ENCODE results near the gene ELOVL7. TPM values are rescaled to one million over a fixed set of nuclear protein-coding genes. Genes with fewer than 3 reads are reported as not detected.

ELOVL7 gene
- total RNA-seq, 1 experiment from 2014 or later = 2.5 TPM

DNA sequence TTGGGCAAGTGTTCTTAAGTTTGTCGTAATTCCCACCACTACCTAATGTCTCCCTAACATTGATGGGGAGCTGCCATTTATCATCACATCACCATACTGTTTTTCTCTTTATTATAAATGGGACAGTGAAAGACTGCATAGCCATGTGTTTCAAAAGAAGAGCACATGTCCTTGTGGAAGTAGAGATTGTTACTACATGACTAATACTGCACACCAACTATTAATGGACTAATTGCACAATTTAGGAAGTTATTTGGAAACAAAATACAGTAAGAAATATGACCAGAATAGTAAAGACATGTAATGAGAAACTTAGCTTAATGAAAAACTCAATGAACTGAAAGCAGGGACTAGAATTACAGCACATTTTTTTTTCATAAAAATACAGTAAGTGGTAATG is 12.0 kb upstream of the ELOVL7 start:
- H3K79me1 ChIP-seq (ENCODE audit: insufficient read depth, low read depth, low read length, poor library complexity, severe bottlenecking) = no peaks in the 10 kb centered on the region
- H4K20me1 ChIP-seq (ENCODE audit: control insufficient read depth, insufficient read depth, insufficient read length) = no peaks in the 10 kb centered on the region
- no peaks in the 10 kb centered on the region for H3K4me1 Mint-ChIP-seq
- no peak overlapping the region for H2AFZ ChIP-seq (ENCODE audit: low read length)
- H4K91ac ChIP-seq (ENCODE audit: insufficient read length, low read depth, low read length) = no peak overlapping the region
- H4K5ac ChIP-seq (ENCODE audit: insufficient read length, low read depth, low read length) = no peak overlapping the region
- no peak overlapping the region for H3T11ph ChIP-seq (ENCODE audit: low read length)
- H2BK15ac ChIP-seq (ENCODE audit: low read depth, low read length) = no peak overlapping the region
- no peak overlapping the region for H3K4me2 ChIP-seq (ENCODE audit: insufficient read depth, insufficient read length, low read length)
- WGBS (ENCODE audit: extremely low coverage, insufficient read length, low lambda C conversion rate) = no CpG with 5 or more reads among the region's 1 CpG
- H2AK5ac ChIP-seq (ENCODE audit: insufficient read length, low read length) = no peak overlapping the region
- no peaks in the 10 kb centered on the region for H3K79me2 ChIP-seq (ENCODE audit: insufficient read depth, low read length)
- no peak overlapping the region for H4K8ac ChIP-seq (replicated peaks; ENCODE audit: insufficient read length, low read depth, low read length)
- H3K14ac ChIP-seq (ENCODE audit: insufficient read depth, low read length) = no peak overlapping the region
- no peak overlapping the region for H2BK5ac ChIP-seq (ENCODE audit: insufficient read length, low read length)
- H3K9me3 Mint-ChIP-seq = peaks cover 15 to 19% of the 10 kb centered on the region in 2 experiments
- no peak overlapping the region for H3K27ac Mint-ChIP-seq
- H3K4me1 ChIP-seq (ENCODE audit: insufficient read depth, low read length) = no peaks in the 10 kb centered on the region
- no peaks in the 10 kb centered on the region for H3K27me3 ChIP-seq (ENCODE audit: insufficient read depth, low read length)
- no peak overlapping the region for H2BK12ac ChIP-seq (ENCODE audit: insufficient read length, low read depth, low read length)
- no peaks in the 10 kb centered on the region for H3K9me3 ChIP-seq (ENCODE audit: control insufficient read depth, low read depth, low read length)
- H3K9ac ChIP-seq (ENCODE audit: extremely low read depth, insufficient read length, low read length) = no peak overlapping the region
- no peak overlapping the region for H3K27ac ChIP-seq (ENCODE audit: insufficient read length, low read depth, low read length)
- no peaks in the 10 kb centered on the region for H3K23me2 ChIP-seq (ENCODE audit: insufficient read length, low read depth, low read length, poor library complexity, severe bottlenecking)
- H2BK120ac ChIP-seq (ENCODE audit: low read depth, low read length, poor library complexity, severe bottlenecking) = no peak overlapping the region
- no peak overlapping the region for H3K4ac ChIP-seq (ENCODE audit: low read depth, low read length)
- no peaks in the 10 kb centered on the region; the same call in 1 of the 2 replicates for H3K27me3 Mint-ChIP-seq (ENCODE audit: low read depth)
- no peak overlapping the region for H3K23ac ChIP-seq (ENCODE audit: insufficient read length, low read depth, low read length)
- H2BK20ac ChIP-seq (ENCODE audit: low read depth, low read length, poor library complexity, severe bottlenecking) = no peak overlapping the region
- no peak overlapping the region for H3K4me3 Mint-ChIP-seq
- no peak overlapping the region for H3K18ac ChIP-seq (ENCODE audit: insufficient read length, low read depth, low read length)
- H3K36me3 Mint-ChIP-seq (ENCODE audit: insufficient read depth in 1 of 3, low read depth in 3 of 3) = peaks cover 7 to 20% (median 19%) of the 10 kb centered on the region in 3 experiments; a peak in 6 of 7 replicates
- TF ChIP-seq, protein P1, sequence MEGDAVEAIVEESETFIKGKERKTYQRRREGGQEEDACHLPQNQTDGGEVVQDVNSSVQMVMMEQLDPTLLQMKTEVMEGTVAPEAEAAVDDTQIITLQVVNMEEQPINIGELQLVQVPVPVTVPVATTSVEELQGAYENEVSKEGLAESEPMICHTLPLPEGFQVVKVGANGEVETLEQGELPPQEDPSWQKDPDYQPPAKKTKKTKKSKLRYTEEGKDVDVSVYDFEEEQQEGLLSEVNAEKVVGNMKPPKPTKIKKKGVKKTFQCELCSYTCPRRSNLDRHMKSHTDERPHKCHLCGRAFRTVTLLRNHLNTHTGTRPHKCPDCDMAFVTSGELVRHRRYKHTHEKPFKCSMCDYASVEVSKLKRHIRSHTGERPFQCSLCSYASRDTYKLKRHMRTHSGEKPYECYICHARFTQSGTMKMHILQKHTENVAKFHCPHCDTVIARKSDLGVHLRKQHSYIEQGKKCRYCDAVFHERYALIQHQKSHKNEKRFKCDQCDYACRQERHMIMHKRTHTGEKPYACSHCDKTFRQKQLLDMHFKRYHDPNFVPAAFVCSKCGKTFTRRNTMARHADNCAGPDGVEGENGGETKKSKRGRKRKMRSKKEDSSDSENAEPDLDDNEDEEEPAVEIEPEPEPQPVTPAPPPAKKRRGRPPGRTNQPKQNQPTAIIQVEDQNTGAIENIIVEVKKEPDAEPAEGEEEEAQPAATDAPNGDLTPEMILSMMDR (conservative IDR thresholded peaks at IDR 0.05) = no peak
- DNase-seq = no peak
- no peak overlapping the region for H3K56ac ChIP-seq (ENCODE audit: insufficient read length, low read depth, low read length)
